ENCODE data around the gene SUMF1. TPM values are rescaled to one million over a fixed set of nuclear protein-coding genes. Genes with fewer than 3 reads are reported as not detected.

The SUMF1 gene
- total RNA-seq, 2 donors from 2014 or later, result 5.9 to 7.6 TPM

DNA sequence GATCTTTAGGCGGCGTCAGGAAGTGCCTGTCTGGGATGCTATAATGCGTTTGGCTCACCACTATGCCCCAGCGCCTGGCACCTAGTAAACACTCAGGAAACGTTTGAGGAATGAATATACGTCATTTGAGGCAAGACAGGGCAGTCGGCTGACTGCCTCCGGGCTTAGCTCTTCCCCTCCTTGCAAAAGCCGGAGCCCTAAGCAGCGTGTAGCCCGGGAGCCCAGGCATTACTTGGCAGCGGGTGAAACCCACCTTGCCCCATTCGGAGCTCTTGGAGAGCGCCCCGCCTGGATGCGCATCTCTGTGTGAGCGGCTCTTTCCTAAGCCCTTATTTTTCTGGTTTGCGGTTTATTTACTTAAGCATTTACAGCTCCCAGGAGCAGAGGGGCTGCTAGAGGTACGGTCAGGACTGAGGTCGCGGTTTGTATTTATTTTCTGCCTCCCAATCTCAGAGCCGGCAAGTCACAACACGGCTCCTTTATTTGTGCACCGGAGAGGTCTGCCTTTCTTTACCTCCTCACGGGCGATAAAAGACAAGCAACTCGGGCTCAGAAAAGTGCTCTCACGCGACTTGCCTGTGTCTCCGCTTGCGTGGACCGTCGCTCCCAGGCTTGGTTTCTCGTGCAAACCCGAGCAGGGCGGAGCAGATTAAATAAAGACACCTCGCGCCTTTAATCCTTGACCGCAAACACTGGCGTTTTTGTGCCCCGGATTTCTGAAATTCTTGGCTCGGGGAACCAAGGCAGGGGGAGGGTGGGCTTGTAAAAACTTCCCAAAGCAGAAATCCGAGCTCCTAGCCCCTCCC is 25.3 kb upstream of the SUMF1 start:
- Mint-ChIP-seq H3K4me3 (peak overlapping the region; percentile 94), H3K4me1 (peaks cover 28% of the 10 kb centered on the region), H3K36me3 (ENCODE audit: low read depth) (peaks cover 30% of the 10 kb centered on the region), H3K27ac (peak overlapping the region; percentile 89), H3K9me3 (no peaks in the 10 kb centered on the region), H3K27me3 (no peaks in the 10 kb centered on the region)
- ATAC-seq (replicated peaks), result peak; percentile 24

DNA sequence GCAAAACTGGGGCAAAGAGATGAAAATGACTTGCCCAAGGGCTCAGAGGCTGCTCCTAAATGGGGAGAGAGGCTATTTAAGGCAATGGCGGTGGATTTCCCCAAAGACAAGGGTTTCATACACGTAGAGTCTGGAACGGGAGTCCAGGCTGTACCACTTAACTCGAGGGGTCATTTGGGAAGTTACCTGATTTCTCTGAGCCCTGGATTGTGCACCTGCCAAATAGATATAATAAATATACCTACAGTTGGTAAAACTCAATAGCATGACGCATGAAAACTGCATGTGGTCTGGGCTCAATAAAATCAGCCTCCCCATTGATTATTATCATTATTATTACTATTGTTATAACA is 24.8 kb upstream of the SUMF1 start:
- H3K4me1 Mint-ChIP-seq, result peaks cover 24% of the 10 kb centered on the region
- peak overlapping the region; percentile 94 for H3K4me3 Mint-ChIP-seq
- no peak overlapping the region for H3K27ac Mint-ChIP-seq

DNA sequence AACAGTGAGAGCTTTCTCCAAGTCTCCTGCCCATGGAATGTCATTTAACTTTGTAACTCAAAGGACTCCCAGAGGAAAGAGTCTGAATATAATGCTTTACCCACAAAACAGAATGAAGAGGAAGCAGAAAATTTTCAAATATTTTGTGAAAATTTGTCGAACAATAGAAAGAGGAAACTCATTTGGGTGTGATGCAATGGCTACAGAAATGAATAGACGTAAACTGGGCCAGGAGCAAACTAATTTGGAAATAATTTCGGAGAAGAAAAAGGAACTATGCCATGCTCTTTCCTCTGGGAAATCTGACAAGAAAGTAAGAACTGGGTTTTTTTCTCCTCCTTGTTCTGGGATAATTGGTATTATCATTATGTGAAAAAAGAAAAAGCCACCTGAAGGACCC is 11.2 kb upstream of the SUMF1 start:
- Mint-ChIP-seq H3K27me3 (peaks cover 11% of the 10 kb centered on the region), H3K4me1 (peaks cover 5% of the 10 kb centered on the region), H3K36me3 (ENCODE audit: low read depth) (no peaks in the 10 kb centered on the region), H3K27ac (no peak overlapping the region), H3K4me3 (no peak overlapping the region), H3K9me3 (no peaks in the 10 kb centered on the region)
- no peak for ATAC-seq (replicated peaks)

More for the DNA sequence above, 24.8 kb upstream of the SUMF1 start:
- H3K9me3 Mint-ChIP-seq, result no peaks in the 10 kb centered on the region
- peaks cover 25% of the 10 kb centered on the region for H3K36me3 Mint-ChIP-seq (ENCODE audit: low read depth)
- H3K27me3 Mint-ChIP-seq, result no peaks in the 10 kb centered on the region
- no peak for ATAC-seq (replicated peaks)

DNA sequence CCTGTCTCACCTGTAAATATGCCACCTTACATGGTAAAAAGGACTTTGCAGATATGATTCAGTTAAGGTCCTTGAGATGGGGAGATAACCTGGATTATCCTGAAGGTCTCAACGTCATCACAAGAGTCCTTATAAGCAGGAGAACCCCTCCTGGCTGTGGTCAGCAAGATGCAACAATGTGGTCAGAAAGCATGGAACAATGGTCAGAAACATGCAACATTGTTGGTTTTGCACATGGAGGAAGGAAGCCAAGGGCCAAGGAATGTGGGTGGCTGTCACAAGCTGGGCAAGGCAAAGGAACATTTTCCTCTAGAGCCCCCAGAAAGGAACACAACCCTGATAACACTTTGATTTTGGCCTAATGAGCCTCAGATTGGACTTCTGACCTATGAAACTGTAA is 9.4 kb upstream of the SUMF1 start:
- no peak for ATAC-seq (replicated peaks)
- Mint-ChIP-seq H3K4me1 (peaks cover 5% of the 10 kb centered on the region), H3K36me3 (ENCODE audit: low read depth) (no peaks in the 10 kb centered on the region), H3K27ac (no peak overlapping the region), H3K4me3 (no peak overlapping the region), H3K9me3 (no peaks in the 10 kb centered on the region), H3K27me3 (peaks cover 11% of the 10 kb centered on the region)

DNA sequence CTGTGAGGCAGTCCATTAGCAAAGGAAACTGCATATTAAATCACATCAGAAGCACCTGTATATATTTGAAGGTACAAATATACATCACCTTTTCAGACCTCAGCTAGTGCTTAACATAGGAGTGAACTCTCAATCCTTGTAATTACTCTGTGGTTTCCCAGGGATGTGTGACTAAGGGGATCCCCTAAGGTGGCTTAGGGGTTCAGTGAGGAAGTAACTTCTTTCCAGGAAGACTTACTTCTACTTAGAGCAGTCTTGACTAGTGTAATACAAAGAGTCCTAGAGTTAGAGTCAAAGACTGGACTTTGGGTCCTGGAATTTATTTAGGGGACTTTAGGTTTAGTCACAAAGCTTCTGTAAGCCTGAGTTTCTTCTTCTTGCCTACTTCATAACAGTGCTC is 8.7 kb upstream of the SUMF1 start:
- no peaks in the 10 kb centered on the region for H3K9me3 Mint-ChIP-seq
- no peak overlapping the region for H3K27ac Mint-ChIP-seq
- H3K4me1 Mint-ChIP-seq, result peaks cover 5% of the 10 kb centered on the region
- H3K36me3 Mint-ChIP-seq (ENCODE audit: low read depth), result no peaks in the 10 kb centered on the region
- H3K27me3 Mint-ChIP-seq, result peaks cover 11% of the 10 kb centered on the region
- ATAC-seq (replicated peaks), result no peak
- no peak overlapping the region for H3K4me3 Mint-ChIP-seq

DNA sequence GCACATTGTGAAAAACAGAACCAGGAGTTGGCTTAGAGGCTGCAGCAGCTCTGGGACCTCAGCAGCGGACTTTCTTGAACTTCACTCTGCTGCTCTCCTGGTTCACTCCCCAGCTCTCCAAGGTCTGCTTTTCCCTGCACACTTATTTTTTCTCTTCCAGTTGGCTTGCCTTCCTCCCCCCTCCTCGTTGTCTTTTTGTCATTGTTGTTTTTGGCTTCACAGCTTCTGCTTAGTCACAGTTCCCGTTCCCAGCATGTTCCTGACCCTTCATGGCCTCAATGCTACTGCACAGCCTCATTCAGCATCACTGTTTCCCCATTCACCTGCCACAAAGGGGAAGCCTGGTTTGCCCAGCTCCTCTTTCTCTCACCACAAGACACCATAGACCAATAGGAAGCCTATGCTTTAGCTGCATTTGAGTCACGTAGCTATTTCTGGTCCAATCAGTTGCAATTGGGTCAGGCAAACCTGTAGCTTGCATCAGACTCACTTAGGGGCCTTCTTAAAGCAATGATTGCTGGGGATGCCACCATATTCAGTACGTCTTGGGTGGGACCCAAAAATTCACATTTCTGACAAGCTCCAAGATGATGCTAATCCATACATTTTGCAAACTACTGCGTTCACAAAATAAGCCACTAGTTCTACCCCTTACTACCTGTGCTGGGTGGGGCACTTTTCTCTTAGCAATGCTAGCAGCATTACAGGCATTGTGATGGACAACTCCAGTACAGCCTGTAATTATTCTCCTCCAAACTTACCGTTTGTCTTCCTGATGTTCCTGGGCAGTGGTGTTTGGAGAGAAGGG is 7.8 kb upstream of the SUMF1 start:
- no peak overlapping the region for H3K27ac Mint-ChIP-seq
- no peaks in the 10 kb centered on the region for H3K36me3 Mint-ChIP-seq (ENCODE audit: low read depth)
- peaks cover 5% of the 10 kb centered on the region for H3K4me1 Mint-ChIP-seq
- ATAC-seq (replicated peaks), result peak; percentile 92
- no peaks in the 10 kb centered on the region for H3K9me3 Mint-ChIP-seq
- H3K27me3 Mint-ChIP-seq, result peaks cover 11% of the 10 kb centered on the region
- H3K4me3 Mint-ChIP-seq, result peak overlapping the region; percentile 36

DNA sequence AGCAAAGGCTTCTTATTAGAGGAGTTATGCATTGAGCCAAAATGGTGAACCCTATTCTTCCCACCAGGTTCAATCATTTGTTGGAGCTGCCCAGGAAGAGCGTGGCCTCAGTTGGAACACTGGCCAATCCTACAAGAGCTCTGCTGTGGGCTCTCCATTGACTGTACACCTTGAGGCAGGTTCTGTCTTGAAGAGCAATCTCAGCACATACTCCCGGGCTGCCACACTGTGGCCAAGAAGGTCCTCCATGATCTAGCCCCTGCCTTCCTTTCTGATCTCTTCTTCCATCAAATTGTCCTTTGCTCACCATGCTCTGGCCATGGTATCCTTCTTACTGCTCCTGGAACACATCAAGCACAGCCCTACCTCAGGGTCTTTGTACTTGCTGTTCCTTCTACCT is 5.7 kb upstream of the SUMF1 start:
- Mint-ChIP-seq H3K27me3 (peaks cover 6% of the 10 kb centered on the region), H3K9me3 (no peaks in the 10 kb centered on the region), H3K4me1 (peaks cover 5% of the 10 kb centered on the region), H3K4me3 (no peak overlapping the region), H3K27ac (no peak overlapping the region), H3K36me3 (ENCODE audit: low read depth) (no peaks in the 10 kb centered on the region)
- ATAC-seq (replicated peaks), result no peak

DNA sequence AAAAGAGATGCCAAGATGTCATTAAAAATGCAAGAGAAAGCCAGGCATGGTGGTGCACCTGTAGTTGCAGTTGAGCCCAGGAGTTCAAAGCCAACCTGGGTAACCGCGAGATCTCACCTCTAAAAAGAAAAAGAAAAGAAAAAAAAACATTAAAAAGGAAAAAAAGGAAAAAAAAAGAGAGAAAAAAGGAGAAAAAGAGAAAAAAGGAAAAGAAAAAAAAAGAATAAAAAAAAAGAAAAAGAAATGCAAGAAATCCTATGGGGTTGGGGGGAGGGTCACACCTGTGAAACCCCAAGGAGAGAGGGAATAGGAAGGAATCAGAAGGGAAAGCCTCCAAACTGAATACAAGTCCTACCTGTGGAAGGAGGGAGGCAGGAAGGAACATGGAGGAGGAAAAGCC is 5.2 kb upstream of the SUMF1 start:
- Mint-ChIP-seq H3K36me3 (ENCODE audit: low read depth) (no peaks in the 10 kb centered on the region), H3K4me3 (no peak overlapping the region), H3K27ac (no peak overlapping the region), H3K27me3 (peaks cover 6% of the 10 kb centered on the region), H3K4me1 (peaks cover 9% of the 10 kb centered on the region), H3K9me3 (no peaks in the 10 kb centered on the region)
- no peak for ATAC-seq (replicated peaks)

DNA sequence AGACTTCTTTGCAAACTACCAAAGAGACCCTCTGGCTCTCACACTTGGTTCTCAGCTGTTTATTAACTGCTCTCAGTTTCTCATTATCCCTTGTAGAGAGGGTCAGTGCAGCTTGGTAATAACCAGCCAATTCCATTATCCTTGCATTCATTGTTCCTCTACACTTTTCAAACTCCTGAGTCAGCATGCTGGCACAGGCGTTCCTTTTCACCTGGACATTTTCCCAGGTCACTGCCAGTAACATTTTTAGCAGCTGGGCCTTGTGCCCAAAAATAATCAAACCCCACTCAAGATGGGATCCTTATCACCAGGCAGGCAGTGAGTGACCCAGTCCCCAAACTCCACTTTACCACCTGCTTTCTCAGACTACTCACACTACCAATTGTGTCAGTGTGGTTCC is 4.8 kb upstream of the SUMF1 start:
- no peak for ATAC-seq (replicated peaks)
- H3K27me3 Mint-ChIP-seq, result peaks cover 6% of the 10 kb centered on the region
- H3K4me3 Mint-ChIP-seq, result no peak overlapping the region
- H3K4me1 Mint-ChIP-seq, result peaks cover 10% of the 10 kb centered on the region
- H3K36me3 Mint-ChIP-seq (ENCODE audit: low read depth), result no peaks in the 10 kb centered on the region
- H3K9me3 Mint-ChIP-seq, result no peaks in the 10 kb centered on the region
- H3K27ac Mint-ChIP-seq, result no peak overlapping the region

DNA sequence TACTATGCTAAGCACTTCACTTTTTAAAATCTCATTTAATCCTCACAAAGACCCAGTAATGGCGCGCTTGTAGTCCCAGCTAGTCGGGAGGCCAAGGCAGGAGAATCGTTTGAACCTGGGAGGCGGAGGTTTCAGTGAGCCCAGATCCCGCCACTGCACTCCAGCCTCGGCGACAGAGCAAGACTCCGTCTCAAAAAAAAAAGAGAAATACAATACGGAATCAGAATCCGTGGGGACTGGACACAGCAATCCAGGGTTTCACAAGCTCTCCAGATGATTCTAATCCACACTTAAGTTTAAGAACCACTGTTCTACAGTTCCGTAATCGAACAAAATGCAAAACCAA is 426 bp upstream of the SUMF1 start:
- Mint-ChIP-seq H3K27me3 (no peaks in the 10 kb centered on the region), H3K4me1 (peaks cover 11% of the 10 kb centered on the region), H3K4me3 (peak overlapping the region; percentile 88), H3K36me3 (ENCODE audit: low read depth) (no peaks in the 10 kb centered on the region), H3K27ac (peak overlapping the region; percentile 88), H3K9me3 (no peaks in the 10 kb centered on the region)
- ATAC-seq (replicated peaks), result no peak

DNA sequence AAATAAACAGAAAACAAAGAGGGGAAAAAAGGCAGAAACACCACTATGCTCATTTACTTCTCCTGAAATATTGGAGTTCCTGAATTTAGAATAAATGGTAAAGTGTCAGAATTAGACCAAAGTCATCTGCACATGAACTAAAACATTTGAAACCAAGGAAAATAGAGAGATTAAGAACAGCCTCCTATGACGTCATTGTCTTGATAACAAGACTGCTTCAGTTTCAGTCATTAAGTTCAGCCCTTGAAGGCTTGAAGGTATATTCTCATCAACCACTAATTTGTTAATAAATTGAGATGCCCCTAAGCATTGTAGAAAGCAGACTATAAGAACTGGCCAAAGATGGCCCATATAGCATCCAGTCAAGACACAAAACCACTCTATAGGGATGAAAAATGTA is 2.5 kb downstream of the SUMF1 start:
- Mint-ChIP-seq H3K9me3 (no peaks in the 10 kb centered on the region), H3K36me3 (ENCODE audit: low read depth) (no peaks in the 10 kb centered on the region), H3K27ac (no peak overlapping the region), H3K4me1 (peaks cover 11% of the 10 kb centered on the region), H3K27me3 (no peaks in the 10 kb centered on the region), H3K4me3 (peak overlapping the region; percentile 88)
- ATAC-seq (replicated peaks), result no peak

DNA sequence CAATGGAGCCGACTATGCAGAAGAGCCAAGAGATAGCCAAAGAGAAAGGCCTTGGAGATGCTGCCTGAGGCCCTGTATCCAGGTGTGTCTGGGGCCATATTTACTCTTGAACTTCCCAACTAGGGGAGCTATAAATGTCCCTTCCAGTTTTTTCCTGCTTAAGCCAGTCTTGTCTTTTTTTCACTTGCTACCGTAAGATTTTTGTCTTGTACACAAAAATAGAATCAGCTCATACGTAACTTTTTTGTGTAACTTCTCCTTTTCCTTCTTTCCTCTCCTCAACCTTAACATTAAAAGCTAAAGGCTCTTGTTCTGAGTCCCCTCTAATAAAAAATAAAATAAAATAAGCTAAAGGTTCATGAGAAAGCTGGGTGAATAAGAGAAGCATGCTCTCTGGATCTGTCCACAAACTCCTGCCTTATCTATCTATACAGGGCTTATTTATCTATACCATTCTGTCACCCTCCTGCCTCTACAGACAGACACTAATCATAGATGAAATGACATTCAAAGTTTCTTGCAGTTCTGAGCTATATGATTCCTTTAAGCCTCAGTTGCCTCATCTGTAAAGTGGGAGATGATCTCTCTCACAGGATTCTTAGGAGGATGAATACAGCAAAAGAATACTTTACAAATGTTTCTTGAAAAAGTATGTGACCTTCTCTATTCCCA is 4.6 kb downstream of the SUMF1 start:
- Mint-ChIP-seq H3K4me3 (no peak overlapping the region), H3K36me3 (ENCODE audit: low read depth) (no peaks in the 10 kb centered on the region), H3K27ac (peak overlapping the region; percentile 31), H3K27me3 (no peaks in the 10 kb centered on the region), H3K9me3 (no peaks in the 10 kb centered on the region), H3K4me1 (peaks cover 9% of the 10 kb centered on the region)
- ATAC-seq (replicated peaks), result no peak

DNA sequence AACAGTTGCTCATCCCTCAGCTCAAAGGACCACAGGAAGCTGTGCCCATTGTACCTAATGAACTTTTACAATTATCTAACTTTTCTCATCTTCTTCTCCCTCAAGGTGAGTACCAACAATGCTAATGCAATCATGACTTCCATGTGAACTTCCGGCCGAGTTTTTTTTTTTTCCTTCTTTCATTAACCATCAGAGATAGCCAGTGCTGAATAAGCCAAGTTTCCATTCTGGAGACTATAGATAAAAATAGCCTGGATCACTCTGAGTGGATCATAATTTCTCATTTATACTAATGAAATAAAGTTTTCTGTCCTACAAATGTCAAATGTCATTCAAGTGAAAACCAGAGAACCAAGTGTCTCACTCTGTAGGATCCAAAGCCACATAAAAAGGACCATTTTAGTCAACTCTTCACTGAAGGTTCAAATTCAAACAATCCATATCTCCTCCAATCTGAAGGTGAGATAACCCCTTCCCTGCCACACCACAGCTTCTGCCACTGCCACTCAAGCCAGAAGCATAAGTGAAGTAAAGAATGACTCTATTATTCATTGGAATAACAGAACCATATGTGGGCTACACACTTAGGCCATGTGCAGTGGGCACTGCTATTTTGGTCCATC is 5.5 kb downstream of the SUMF1 start:
- ATAC-seq (replicated peaks), result no peak
- H3K4me1 Mint-ChIP-seq, result peaks cover 6% of the 10 kb centered on the region
- H3K9me3 Mint-ChIP-seq, result no peaks in the 10 kb centered on the region
- H3K27ac Mint-ChIP-seq, result peak overlapping the region; percentile 31
- H3K27me3 Mint-ChIP-seq, result no peaks in the 10 kb centered on the region
- H3K36me3 Mint-ChIP-seq (ENCODE audit: low read depth), result no peaks in the 10 kb centered on the region
- no peak overlapping the region for H3K4me3 Mint-ChIP-seq

DNA sequence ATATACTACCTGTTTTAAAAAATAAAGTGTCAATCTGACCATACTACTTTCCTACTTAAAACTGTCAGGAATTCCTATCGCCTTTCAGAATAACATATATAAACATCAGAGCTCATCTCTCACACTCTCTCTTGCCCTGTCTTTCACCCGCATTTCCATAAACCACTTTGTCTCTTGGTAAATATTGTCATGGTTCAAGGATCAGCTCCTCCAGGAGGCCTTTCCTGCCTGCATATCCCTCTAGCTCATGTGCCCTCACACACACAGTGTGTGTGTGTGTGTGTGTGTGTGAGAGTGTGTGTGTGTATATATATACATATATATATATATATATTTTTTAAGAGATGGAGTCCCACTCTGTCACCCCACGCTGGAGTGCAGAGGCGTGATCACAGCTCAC is 6.7 kb downstream of the SUMF1 start:
- Mint-ChIP-seq H3K27me3 (no peaks in the 10 kb centered on the region), H3K9me3 (no peaks in the 10 kb centered on the region), H3K4me3 (no peak overlapping the region), H3K27ac (no peak overlapping the region), H3K36me3 (ENCODE audit: low read depth) (no peaks in the 10 kb centered on the region), H3K4me1 (peaks cover under 1% of the 10 kb centered on the region)
- no peak for ATAC-seq (replicated peaks)
